ENCODE results near the gene PI4KA.

DNA sequence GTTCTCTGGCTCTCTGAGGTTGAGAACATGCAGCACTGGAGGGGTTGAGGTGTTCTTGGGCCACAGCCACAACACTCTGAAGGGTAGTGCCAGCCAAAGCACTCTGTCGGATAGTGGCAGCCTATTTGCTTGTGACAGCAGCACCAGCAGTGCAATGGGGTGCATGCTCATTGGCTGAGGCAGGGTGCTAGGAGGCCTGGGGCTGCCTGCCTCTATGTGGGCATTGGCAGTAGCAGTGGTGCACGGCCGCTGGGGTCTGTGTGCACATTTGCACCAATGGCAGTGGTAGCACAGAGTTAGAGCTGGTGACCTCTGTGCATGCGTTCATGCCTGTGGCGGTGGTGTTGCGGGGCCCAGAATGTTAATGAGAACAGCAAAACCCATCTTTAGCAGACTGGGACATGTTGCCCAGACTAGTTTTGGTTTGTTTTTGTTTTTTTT lies 25.4 kb downstream of the PI4KA start:
- TF ChIP-seq POLR2AphosphoS5 (IDR thresholded peaks at IDR 0.05; ENCODE audit: low read depth, low read length) (no peak), POLR2A (IDR thresholded peaks at IDR 0.05; ENCODE audit: low read depth, low read length) (no peak)

All from GM12892 (cell line).